GM18502 (cell line): ENCODE measurements around the gene EGLN3.
"Not testable (repeated sequence)": the region's sequence is repeated elsewhere in the genome, so short reads cannot be mapped to it uniquely, and the experiment has no call there.

Source experiments
- ATAC-seq: cut with Tn5 transposase; IDR thresholded peaks from one replicate; pipeline ENCODE4 v1.9.1; 2021; ENCODE audit warnings: mild to moderate bottlenecking; ENCODE audit not compliant: unreplicated experiment, poor library complexity

Gene EGLN3

DNA sequence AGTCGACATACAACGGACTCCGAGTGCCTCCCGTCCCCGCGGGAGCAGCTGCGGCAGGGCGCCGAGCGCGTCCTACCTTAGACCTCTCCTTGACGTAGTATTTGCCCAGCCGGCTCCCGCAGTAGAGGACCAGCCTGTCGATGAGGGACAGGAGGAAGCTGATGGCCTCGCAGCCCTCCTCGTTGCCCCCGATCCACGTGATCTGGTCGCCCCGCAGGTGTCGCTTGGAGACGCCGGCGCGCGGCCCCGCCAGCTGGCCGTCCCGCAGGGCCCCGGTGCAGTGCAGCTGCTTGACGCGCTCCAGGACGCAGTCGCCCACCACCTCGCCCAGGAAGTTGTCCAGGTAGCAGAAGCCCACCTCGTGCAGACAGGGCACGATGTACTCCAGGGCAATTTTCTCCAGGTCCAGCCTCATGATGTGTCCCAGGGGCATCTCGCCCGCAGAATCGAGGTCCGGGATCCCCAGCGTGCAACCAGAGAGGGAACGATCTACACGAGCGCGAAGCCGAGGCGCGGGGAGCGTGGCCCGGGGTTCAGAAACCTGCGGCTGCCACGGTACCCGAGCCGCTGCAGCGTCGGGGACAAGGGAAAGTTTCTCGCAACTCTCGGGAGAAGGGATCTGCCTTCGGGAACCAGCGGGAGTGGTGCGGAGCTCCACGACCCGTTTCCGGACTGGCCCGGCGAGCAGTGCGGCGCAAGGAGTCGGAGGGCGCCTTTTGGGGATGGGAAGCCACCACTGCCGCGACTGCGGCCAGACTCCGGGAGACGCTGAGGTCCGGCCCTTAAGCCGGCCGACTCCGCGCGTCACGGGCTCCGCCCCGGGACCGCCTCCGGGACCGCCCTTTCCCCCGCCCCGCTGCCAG is at the start of gene EGLN3:
Gene EGLN3, minus strand, starts transcription at position 755 of the 863 bp plus-strand sequence. Its CDS starts 322 bp downstream, at position 433.
- ATAC-seq: peak; percentile 89

DNA sequence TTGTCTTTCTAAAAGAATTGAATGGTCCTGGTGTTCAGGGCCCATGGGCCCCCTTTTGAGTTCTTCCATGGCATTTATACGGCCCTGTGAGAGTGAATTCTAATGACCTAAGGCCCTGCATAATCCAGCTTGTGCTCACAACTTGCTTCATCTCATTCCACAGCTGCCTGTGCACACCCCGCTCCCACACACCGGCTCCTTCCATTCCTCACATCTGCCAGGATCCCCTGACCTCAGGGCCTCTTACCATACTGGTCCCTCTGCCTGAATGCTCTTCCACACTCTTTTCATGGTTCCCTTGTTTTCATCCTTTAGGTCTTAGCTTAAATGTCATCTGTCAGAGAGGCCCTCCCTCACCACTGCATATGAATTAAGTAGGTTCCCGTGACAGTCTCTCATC is 49.5 kb upstream of the EGLN3 start:
- ATAC-seq: no peak

DNA sequence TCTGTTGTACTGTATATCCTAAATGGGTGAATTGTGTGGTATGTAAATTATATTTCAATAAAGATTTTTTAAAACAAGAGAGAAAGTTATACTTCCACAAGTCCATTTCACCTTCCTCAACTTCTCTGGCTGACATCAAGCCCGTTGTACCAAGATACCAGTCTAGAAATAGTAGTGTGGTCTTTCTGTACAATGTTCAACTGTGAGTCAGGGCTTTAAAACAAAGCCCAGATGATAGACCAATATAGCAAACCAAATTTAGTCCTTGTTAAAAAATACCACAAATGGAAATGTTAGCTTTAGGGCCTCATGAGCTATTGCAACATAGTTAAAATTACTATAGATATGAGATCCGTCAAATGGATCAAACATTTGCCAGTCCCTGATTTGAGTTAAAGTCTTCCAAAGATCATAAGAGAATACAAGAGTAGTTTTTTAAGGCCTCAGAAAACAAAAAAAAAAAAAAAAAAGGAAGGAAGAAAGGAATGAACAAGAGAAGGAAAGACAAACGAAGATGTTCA is 49.0 kb upstream of the EGLN3 start:
- no peak for ATAC-seq

DNA sequence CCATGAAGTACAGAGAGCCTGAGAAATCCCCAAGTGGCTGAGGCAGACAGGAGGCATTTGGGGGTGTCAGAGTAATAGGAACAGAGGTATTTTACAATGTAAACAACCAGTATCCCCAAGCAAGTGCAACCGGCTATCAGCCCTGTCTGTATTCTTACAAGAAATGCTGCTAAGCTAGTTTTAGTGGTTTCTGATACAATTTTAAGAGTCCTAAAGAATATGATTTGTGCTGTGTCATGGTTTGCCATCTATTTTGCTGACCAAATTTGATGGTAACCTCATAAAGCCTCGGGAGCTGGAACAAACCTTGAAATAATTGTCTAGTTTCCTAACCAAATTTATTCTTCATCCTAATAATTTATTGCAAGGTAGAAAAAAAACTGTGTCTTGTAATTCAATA is 46.7 kb upstream of the EGLN3 start:
- no peak for ATAC-seq

DNA sequence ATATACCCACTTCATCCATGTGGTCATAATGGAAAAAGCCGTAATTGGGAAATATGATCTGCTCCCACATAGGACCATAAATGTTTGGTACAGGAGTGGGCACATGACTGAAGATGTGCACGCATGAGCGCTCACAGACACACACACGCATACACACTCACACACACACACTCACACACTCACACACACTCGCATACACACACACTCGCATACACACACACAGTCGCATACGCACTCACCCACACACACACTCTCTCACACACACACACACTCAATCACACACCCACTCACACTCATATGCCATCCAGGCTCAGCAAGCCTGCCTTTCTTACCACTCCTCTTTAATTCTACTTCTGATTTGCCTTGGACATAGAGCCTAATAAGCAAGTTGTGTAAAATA is 45.6 kb upstream of the EGLN3 start:
- ATAC-seq: no peak

DNA sequence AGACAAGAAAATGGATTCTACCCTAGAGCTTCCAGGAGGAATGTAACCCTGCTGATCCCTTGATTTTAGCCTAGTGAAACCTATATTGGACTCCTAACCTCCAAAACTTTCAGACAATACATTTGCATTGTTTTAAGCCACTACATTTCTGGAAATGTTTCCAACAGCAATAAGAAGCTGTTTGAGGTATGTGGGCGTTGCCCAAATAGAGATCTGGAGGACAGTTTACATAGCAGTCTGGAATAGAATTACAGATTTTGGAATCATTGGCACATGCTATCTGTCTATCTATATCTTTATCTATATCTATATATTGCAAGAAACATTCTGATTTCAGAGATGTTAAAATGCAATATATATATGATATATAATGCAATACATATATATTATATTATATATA is 42.4 kb upstream of the EGLN3 start:
- ATAC-seq: no peak

DNA sequence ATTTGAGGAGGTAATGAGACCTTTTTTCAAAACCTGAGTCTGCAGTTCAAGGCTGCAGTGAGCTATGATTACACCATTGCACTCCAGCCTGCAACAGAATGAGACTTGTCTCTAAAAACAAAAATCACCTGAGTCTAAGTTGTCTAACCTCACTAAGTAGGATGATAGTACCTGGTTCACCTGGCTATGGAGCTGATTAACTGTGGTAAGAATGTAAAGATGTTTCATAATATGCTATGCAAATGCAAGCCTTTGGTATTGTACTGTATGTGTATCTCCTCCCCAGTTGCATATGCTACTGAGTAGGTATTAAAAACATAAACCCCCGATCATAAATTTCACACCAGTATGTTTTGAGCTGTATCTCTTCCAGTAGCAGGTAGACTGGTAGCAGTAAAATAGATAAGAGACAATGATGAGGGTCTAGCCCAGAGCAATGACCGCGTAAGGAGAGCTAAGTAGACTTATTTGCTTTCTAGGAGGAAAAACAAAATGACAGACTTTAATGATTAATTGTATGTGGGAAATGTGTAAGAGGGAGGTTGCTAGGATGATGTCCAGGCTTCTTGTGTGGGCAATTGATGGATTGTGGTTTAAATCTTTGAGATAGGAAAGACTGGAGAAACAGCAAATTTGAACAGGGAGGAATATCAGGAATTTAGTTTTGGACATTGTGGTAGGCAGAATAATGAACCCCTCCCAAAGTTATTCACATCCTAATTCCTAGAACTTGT is 41.6 kb upstream of the EGLN3 start:
- ATAC-seq: no peak

DNA sequence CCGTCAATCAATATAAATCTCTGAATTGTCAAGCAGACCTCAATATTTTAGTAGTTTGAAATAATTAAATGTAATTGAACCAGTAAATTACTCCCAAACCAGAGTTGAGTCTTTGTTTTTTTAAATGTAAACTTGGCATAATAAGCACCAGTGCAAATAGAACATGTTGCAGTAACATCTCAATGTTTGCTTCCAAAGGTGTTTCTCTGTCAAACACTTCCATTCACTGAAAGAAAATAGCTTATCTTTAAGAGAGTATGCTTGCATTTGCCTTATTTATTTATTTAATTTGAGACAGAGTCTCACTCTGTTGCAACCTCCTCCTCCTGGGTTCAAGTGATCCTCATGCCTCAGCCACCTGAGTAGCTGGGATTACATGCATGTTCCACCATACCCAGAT is 39.9 kb upstream of the EGLN3 start:
- no peak for ATAC-seq

DNA sequence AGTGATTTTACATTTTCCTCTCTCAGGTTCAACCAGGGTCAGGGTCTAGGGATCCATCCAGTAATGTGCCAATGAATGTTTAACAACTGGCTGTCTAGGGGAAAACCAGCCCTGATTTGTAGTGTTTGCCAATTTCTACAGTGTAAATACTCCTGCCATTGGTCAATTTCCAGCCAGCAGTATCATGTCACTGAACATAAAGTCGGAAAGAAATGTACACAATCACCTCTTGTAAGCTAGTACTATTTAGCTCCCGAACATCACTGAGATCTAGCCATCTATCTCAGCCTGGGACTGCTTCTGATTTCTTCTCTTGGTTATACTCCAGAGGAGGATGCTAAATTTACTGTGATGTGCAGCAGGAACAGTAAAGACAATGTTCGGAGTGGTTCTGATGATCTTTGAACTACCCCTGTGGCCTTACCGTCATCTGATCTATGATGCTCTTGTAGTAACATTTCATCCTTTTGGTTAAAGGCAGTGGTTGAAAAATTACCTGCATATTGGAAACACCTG is 36.7 kb upstream of the EGLN3 start:
- no peak for ATAC-seq

DNA sequence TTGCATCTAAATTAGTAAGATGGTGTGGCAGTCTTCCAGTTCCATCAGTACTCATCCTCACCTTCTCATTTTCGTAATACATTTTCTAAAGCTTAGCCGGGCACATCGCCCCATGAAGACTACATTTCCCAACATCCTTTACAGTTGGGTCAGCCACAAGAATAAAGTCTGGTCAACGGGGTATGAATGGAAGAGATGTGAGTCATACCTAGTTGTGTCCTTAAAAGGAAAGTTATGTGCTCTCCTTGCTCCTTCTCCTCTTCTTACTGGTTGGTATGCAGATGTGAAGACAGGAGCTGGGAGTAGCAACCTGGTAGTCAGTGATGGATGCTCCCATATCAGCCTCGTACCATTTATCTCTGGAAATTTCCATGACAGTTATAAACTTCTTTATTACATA is 35.9 kb upstream of the EGLN3 start:
- no peak for ATAC-seq

DNA sequence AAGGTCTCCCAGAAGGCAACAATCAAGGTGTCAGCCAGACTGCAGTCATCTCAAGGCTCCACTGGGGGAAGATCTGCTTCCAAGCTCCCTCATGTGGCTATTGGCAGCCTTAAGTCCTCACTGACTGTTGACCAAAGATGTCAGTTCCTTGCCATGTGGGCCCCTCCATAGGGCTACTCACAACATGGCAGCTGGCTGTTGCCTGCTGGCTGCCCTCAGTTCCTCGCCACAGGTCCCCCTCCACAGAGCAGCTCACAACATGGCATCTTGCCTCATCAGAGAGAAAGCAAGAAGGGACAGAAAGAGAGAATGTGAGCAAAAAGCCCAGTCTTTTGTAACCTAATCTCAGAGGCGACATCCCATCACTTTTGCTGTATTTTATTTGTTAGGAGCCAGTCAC is 34.4 kb upstream of the EGLN3 start:
- no peak for ATAC-seq

DNA sequence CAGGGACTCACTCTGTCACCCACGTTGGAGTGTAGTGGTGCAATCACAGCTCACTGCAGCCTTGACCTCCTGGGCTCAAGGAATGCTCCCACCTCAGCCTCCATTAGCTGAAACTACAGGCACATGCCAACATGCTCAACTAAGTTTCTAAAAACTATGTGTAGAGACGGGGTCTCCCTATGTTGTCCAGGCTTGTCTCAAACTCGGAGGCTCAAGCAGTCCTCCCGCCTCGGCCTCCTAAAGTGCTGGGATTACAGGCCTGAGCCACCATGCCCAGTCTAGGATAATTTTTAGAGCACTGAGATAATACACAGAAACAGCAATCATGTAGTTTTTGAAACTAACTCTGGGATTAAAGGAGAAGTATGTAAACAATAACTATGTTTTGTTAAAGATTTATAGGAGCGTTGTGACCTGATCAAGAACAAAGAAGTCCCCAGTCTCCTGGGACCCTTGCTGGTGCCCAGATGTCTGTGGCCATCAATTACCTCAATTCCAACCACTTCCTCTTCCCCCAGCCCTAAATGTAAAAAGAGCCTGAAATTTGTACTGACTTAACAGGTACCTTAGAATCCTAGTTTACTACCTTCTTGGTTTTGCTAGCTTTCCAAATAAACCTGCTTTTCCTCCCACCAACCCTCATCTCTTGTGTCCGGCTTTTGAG is 28.9 kb upstream of the EGLN3 start:
- ATAC-seq: no peak

DNA sequence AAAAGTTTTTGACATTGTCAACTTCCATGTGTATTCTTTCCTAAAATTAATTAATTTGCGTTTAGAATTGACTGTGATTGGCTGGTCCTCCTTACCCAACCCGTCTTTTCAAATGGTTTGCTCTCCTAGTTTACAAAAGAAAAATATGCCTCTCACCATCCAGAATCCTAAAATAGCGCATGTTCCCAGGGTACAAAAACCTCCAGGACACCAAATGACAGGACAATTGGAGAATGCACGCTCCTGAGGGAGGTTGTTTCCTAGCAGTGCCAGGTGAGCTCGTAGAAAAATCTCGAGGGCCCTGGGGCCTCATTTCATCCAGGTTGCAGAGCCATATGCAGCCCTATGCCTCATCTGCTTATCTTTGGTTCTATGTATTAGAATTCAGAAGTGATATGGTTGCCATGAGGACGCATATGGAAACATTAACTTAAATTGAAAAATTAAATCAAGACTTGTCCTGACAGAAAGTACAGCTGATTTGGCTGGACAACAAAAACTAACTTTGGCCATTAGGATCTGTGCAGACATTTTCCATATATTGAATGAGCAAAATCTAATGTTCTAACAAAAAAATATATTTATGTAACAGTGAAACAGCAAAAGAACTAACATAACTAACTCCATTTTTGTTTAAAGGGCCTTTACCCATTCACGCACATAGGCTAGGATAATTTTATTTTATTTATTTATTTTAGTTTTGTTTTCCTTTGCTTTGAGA is 28.2 kb upstream of the EGLN3 start:
- no peak for ATAC-seq

DNA sequence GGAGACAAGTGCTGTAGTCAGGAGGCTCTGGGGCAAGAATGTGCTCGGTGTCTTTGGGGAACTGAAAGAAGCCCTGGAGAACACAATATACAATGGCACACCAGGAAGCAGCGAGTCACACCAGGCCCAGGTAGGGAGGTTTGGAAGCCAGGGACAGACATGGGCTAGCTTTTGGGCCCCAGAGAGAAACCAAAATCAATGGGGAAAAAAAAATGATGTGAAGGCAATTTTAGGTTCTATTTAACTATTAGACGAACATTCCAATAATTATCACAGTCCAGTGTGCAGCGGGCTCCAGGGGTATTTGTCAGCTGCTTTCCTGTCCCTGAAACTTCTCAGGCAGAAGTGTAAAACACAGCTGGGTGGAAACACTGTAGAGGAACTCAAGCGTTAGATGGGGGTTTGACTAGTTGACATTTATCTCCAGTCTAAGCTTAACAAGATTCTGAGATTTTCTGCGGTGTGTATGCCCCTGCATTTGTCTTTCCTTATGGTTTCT is 21.8 kb upstream of the EGLN3 start:
- peak; percentile 97 for ATAC-seq

DNA sequence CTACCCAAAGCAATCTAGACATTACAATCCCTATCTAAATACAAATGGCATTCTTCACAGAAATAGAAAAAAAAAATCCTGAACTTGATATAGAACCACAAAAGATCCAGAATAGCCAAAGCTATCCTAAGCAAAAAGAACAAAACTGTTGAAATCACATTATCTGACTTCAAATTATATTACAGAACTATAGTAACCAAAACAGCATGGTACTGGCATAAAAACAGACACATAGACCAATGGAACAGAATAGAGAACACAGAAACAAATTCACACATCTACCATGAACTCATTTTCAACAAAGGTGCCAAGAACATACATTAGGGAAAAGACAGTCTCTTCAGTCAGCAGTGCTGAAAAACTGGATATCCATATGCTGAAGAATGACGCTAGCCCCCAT is 19.0 kb upstream of the EGLN3 start:
- not testable (repeated sequence) for ATAC-seq

DNA sequence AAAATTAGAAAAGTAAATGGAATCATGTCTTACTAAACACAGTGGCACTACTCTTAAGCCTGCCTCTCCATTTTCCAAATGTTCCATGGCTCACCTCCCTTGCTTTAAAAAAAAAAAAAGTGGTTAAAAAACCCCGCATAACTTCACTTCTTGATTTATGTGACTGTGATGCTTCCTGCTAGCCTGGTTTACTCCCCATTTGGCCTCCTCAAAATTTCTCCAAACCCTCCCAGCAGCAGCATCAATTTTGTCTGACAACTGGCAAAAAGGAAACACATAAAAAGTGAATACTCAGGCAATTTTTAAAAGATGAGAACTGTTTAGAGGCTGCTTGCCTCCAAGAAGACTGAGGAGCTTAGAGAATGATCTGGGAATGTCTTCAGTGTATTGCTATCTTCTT is 17.8 kb upstream of the EGLN3 start:
- no peak for ATAC-seq

DNA sequence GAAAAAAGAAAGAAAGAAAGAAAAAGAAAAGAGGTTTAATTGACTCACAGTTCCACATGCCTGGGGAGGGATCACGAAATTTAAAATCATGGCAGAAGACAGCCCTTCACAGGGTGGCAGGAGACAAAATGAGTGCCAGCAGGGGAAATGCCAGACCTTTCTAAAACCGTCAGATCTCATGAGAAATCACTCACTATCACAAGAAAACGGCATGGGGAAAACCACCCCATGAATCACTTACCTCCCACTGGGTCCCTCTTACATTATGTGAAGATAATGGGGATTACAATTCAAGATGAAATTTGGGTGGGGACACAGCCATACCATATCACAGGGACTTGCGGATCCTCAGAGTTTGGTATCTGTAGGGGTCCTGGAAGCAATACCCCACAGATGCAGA is 16.3 kb upstream of the EGLN3 start:
- ATAC-seq: no peak

DNA sequence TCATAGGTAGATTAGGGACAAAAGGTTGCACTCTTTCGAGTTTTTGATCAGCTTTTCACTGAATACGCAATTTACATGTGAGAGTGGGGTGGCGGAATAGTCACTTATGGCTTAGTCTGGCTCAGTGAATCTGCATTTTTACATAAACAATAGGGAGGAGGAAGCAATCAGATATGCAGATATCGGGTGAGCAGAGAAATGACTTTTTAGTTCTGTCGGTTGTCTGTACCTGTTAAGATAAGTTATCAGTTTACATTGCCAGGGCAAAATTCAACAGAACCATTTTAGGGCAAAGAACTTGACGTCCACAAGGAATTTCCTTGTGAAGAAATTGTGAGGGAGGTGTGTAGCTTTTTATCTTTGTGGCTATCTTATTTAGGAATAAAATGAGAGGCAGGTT is 15.4 kb upstream of the EGLN3 start:
- ATAC-seq: no peak

DNA sequence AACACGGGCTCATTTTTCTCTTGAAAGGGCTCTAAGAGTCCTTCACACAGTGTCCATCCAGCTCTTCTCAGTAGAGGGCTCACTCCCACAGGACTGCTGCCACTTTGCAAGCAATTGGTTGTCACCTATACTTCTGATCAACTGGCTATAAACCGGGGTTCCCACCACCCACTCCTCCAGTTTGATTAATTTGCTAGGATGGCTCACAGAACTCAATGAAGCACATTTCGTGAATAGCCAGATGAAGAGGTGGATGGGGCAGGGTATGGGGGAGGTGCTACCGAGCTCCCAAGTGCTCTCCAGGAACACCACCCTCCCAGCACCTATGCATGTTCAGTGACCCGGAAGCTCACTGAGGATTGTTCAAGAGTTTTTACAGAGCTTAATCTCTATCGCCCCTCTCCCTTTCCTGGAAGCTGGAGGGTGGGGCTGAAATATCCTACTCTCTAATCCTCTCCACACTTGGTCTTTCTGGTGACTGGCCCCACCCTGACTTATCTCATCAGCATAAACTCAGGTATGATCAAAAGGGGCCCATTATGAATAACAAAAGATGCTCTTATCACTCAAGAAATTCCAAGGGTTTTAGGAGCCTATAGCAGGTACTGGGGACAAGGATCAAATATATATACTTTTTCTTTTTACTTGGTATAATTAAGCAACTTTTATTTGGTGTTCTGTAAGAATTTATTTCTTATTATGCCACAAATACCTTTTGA is 13.9 kb upstream of the EGLN3 start:
- ATAC-seq: no peak
